Kidney epithelial cell (primary cell): ENCODE results near the gene PRRT2. TPM values are rescaled to one million over a fixed set of nuclear protein-coding genes. Genes with fewer than 3 reads are reported as not detected.
"Not testable (repeated sequence)": the region's sequence is repeated elsewhere in the genome, so short reads cannot be mapped to it uniquely, and the experiment has no call there.

ENCODE experiments used
- DNase-seq: peaks from one replicate; pipeline ENCODE4 v3.0.0-alpha.2; 2010; ENCODE audit warnings: low read depth
- H3K27me3 ChIP-seq: 2 replicates; pipeline ENCODE4 v1.6.0; 2011; ENCODE audit warnings: low read length; ENCODE audit not compliant: control insufficient read depth, insufficient read depth
- H3K36me3 ChIP-seq: 2 replicates; pipeline ENCODE4 v1.5.1; 2011; ENCODE audit warnings: low read length; ENCODE audit not compliant: control insufficient read depth, insufficient read depth
- H3K4me3 ChIP-seq: 2 replicates; pipeline ENCODE4 v1.5.1; 2011; ENCODE audit warnings: low read depth, mild to moderate bottlenecking, control low read depth, low read length
- total RNA-seq: library from RNA; depleted of rRNA; stranded (reverse); fragments of >200 nt; gene quantifications from 2 replicates; pipeline ENCODE4 v1.2.3, GENCODE V29; 2015
- TF ChIP-seq, protein P1 (sequence below): IDR thresholded peaks from 2 replicates; pipeline ENCODE4 v1.5.1; 2011; ENCODE audit warnings: mild to moderate bottlenecking, moderate library complexity, low read length, control low read depth, inconsistent platforms; ENCODE audit not compliant: insufficient read depth, poor library complexity, severe bottlenecking

PRRT2 gene
- total RNA-seq, 1 donor from 2014 or later = 0.29 TPM

DNA sequence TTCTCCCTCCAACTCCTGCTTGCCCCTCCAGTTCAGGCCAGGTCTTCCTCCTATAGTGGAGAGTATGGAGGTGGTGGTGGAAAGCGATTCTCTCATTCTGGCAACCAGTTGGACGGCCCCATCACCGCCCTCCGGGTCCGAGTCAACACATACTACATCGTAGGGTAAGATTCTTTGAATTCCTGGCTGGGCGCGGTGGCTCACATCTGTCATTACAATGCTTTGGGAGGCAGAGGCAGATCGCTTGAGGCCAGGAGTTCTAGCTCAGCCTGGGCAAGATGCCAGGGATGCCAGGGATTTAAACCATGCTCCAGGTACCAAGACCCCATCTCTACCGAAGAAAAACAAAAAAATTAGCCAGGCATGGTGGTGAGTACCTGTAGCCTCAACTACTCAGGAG is 32.5 kb upstream of the PRRT2 start:
- no peak for DNase-seq
- peaks cover 2% of the 10 kb centered on the region for H3K27me3 ChIP-seq
- H3K4me3 ChIP-seq = no peak overlapping the region
- TF ChIP-seq, protein P1, sequence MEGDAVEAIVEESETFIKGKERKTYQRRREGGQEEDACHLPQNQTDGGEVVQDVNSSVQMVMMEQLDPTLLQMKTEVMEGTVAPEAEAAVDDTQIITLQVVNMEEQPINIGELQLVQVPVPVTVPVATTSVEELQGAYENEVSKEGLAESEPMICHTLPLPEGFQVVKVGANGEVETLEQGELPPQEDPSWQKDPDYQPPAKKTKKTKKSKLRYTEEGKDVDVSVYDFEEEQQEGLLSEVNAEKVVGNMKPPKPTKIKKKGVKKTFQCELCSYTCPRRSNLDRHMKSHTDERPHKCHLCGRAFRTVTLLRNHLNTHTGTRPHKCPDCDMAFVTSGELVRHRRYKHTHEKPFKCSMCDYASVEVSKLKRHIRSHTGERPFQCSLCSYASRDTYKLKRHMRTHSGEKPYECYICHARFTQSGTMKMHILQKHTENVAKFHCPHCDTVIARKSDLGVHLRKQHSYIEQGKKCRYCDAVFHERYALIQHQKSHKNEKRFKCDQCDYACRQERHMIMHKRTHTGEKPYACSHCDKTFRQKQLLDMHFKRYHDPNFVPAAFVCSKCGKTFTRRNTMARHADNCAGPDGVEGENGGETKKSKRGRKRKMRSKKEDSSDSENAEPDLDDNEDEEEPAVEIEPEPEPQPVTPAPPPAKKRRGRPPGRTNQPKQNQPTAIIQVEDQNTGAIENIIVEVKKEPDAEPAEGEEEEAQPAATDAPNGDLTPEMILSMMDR = no peak
- H3K36me3 ChIP-seq = no peaks in the 10 kb centered on the region

DNA sequence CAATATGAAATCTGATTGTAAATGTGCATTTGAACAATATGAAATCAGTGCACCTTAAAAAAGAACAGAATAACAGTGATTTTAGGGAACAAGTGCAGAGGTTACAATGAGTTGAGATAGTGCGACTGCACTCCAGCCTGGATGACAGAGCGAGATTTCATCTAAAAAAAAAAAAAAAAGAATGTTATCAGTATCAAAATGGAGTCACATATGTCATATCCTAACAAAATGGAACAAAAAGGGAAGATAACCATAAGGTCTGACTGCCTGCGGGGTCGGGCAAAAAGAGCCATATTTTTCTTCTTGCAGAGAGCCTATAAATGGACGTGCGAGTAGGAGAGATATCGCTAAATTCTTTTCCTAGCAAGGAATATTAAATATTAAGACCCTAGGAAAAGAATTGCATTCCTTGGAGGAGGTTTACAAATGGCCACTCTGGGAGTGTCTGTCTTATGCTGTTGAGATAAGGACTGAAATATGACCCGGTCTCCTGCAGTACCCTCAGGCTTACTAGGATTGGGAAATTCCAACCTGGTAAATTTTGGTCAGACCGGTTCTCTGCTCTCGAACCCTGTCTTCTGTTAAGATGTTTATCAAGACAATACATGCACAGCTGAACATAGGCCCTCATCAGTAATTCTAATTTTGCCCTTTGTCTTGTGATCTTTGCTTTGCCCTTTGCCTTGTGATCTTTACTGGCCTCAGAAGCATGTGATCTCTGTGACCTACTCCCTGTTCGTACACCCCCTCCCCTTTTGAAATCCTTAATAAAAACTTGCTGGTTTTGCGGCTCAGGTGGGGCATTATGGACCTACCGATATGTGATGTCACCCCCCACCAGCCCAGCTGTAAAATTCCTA is 28.7 kb upstream of the PRRT2 start:
- H3K4me3 ChIP-seq, H3K27me3 ChIP-seq, H3K36me3 ChIP-seq, DNase-seq: not testable (repeated sequence)

DNA sequence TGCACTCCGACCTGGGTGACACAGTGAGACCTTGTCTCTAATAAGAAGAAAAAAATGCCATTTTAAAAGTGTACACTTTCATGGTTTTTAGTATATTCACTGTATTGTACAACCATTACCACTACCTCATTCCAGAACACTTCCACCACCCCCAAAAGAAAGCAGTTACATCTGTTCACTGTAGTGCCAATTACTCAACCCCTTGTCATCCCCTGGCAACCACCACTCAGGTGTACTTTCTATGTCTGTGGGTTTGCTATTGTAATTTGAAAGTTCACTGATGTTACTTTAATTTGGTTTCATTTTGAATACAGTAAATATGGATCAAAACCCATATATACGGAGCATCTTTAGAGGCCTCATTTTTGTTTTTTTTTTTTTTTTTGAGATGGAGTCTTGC is 27.8 kb upstream of the PRRT2 start:
- H3K27me3 ChIP-seq = no peaks in the 10 kb centered on the region
- DNase-seq = no peak
- no peak overlapping the region for H3K4me3 ChIP-seq
- TF ChIP-seq, protein P1 = no peak
- H3K36me3 ChIP-seq = no peaks in the 10 kb centered on the region

DNA sequence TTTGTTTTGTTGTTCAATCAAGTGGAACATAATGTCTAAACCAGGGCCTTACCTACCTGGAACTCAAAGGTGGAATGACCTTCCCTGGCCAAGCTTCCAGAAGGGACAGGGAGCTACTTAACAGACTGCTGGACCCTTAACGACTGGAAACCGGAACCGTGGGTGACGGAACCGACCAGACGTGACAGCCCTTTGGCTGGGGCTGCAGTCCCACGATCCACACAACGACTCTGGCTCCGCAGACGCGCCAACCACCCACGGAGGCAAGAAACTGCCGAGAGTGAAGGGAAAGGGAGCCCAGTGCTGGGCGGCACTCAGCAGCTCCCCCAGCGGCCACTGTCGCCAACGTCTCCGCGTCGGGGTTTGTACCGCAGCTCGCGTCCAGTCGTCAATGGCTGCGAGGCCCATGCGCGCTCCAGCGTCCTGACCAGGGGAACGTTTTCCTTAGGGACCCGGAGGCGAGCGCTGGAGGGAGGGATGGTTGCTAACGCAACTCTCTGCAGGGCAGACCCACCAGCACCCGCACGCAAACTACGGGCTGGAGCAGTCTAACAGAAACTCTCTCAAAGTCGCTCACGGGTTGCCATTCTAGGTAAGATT is 27.0 kb upstream of the PRRT2 start:
- H3K4me3 ChIP-seq = peak overlapping the region; percentile 14
- DNase-seq = no peak
- H3K36me3 ChIP-seq = no peaks in the 10 kb centered on the region
- TF ChIP-seq, protein P1 = peak; percentile 87
- H3K27me3 ChIP-seq = no peaks in the 10 kb centered on the region

DNA sequence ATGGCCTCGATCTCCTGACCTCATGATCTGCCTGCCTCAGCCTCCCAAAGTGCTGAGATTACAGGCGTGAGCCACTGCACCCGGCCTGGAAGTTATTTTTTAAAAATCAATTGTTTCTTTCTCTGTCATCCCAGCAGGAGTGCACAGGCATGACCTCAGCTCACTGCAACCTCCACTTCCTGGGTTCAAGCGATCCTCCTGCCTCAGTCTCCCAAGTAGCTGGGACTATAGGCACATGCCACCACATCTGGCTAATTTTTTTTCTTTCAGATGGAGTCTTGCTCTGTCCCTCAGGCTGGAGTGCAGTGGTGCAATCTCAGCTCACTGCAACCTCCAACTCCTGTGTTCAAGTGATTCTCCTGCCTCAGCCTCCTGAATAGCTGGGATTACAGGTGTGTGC is 24.8 kb upstream of the PRRT2 start:
- H3K36me3 ChIP-seq, H3K27me3 ChIP-seq, DNase-seq, H3K4me3 ChIP-seq: not testable (repeated sequence)

DNA sequence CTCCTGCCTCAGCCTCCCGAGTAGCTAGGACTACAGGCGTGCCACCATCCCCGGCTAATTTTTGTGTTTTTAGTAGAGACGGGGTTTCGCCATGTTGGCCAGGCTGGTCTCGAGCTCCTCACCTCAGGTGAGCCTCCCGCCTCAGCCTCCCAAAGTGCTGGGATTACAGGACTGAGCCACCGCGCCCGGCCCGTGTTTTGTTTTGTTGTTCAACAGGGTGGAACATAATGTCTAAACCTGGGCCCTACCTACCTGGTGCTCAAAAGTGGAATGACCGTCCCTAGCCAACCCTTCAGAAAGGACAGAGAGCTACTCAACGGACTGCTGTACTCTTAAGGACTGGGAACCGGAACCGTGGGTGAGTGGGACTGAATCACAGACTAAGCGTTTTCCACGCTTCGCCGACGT is 22.2 kb upstream of the PRRT2 start:
- DNase-seq = no peak
- TF ChIP-seq, protein P1 = no peak

More for the DNA sequence above, 22.2 kb upstream of the PRRT2 start:
- peak overlapping the region; percentile 91 for H3K4me3 ChIP-seq
- no peaks in the 10 kb centered on the region for H3K36me3 ChIP-seq
- no peaks in the 10 kb centered on the region for H3K27me3 ChIP-seq
